ENCODE data around the gene TBC1D24. TPM values are rescaled to one million over a fixed set of nuclear protein-coding genes. Genes with fewer than 3 reads are reported as not detected.

TBC1D24 gene
- total and polyA plus RNA-seq, 9 of the 15 experiments (the other 6 are each of a cell fraction or from before 2014, with no cell fraction given): 1.7 to 22.6 (median 7.2) TPM

GRCh38 chr16:2465653-2466415 lies 9.1 kb upstream of the TBC1D24 start:
- H3K9me1 ChIP-seq (ENCODE audit: control insufficient read depth, insufficient read depth, low read length): peaks cover 3% of the 10 kb centered on the region
- H2AFZ ChIP-seq (ENCODE audit: low read depth, low read length): no peak overlapping the region
- ChIA-PET POLR2A (interaction anchor here (0.6 kb wide), 1 partner anchor 47 kb away, joined by 3 read pairs; no protein-coding TSS in a partner anchor), CTCF (ENCODE audit: low intra/inter-chr PET ratio) (no interaction called here)
- 65% methylated on average over 12 of the region's 12 CpGs for WGBS (ENCODE audit: insufficient coverage, low coverage, missing lambda C conversion rate)
- DNase-seq (ENCODE audit: extremely low read depth in 1 of 4, low spot score in 3 of 4): peak in 1 of 4 experiments; percentile 57
- H3K27ac ChIP-seq (ENCODE audit: extremely low read depth, low read depth, low read length): no peak overlapping the region
- intact Hi-C loops (cut with micrococcal nuclease): loop anchor here (5.0 kb wide), 1 partner anchor 36 kb away; no protein-coding TSS in a partner anchor
- FAIRE-seq: no peak
- H4K20me1 ChIP-seq (replicated peaks; ENCODE audit: control insufficient read depth, insufficient read depth, low read length): 0 out of 2 replicates have a peak, but pooled peaks cover 4% of the 10 kb centered on the region
- H3K4me1 ChIP-seq (replicated peaks in 1 of 2; ENCODE audit: control insufficient read depth in 2 of 2, insufficient read depth in 2 of 2, low read length in 2 of 2): peaks cover 7 to 78% of the 10 kb centered on the region in 2 experiments; a peak in 4 of 5 replicates
- H3K36me3 ChIP-seq (ENCODE audit: control insufficient read depth, insufficient read depth, low read length): peaks cover 22% of the 10 kb centered on the region; the same call in 2 of the 3 replicates
- no TSS peak for BruUV-seq (replicated peaks)
- H3K9ac ChIP-seq (ENCODE audit: insufficient read depth in 1 of 2, low read depth in 2 of 2, low read length in 2 of 2): peak overlapping the region in 1 of 2 experiments; percentile 33; a peak in 1 of 4 replicates
- H3K4me2 ChIP-seq (ENCODE audit: insufficient read depth, low read length): no peak overlapping the region
- no peaks in the 10 kb centered on the region for H3K27me3 ChIP-seq (ENCODE audit: control insufficient read depth in 2 of 2, insufficient read depth in 2 of 2, low read length in 2 of 2)
- peak; percentile 80 for ATAC-seq
- H3K79me2 ChIP-seq (ENCODE audit: control insufficient read depth, insufficient read depth, low read length): peaks cover 5% of the 10 kb centered on the region; the same call in 2 of the 3 replicates
- no peak overlapping the region for H3K4me3 ChIP-seq
- in situ Hi-C loops (cut with MboI): no loop called here
- no peaks in the 10 kb centered on the region for H3K9me3 ChIP-seq (replicated peaks; ENCODE audit: control insufficient read depth, insufficient read depth, low read depth, low read length)
- no peak for TF ChIP-seq TCFL5 (CRISPR knock-in tag; conservative IDR thresholded peaks at IDR 0.05)
- no peak for TF ChIP-seq CLOCK (CRISPR knock-in tag; IDR thresholded peaks at IDR 0.05; ENCODE audit: borderline replicate concordance)
- TF ChIP-seq ILF3 (IDR thresholded peaks at IDR 0.05; ENCODE audit: borderline replicate concordance): no peak
- no peak for TF ChIP-seq TAL1 (IDR thresholded peaks at IDR 0.05)
- TF ChIP-seq CCNT2 (IDR thresholded peaks at IDR 0.05; ENCODE audit: borderline replicate concordance, extremely low read depth, insufficient read length, low read depth, low read length): no peak
- TF ChIP-seq, protein P1, sequence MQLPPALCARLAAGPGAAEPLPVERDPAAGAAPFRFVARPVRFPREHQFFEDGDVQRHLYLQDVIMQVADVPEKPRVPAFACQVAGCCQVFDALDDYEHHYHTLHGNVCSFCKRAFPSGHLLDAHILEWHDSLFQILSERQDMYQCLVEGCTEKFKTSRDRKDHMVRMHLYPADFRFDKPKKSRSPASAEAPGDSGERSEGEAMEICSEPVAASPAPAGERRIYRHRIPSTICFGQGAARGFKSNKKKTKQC (CRISPR knock-in tag; IDR thresholded peaks at IDR 0.05): peak; percentile 47; the same call in 1 of the 2 replicates
- TF ChIP-seq, protein P2, sequence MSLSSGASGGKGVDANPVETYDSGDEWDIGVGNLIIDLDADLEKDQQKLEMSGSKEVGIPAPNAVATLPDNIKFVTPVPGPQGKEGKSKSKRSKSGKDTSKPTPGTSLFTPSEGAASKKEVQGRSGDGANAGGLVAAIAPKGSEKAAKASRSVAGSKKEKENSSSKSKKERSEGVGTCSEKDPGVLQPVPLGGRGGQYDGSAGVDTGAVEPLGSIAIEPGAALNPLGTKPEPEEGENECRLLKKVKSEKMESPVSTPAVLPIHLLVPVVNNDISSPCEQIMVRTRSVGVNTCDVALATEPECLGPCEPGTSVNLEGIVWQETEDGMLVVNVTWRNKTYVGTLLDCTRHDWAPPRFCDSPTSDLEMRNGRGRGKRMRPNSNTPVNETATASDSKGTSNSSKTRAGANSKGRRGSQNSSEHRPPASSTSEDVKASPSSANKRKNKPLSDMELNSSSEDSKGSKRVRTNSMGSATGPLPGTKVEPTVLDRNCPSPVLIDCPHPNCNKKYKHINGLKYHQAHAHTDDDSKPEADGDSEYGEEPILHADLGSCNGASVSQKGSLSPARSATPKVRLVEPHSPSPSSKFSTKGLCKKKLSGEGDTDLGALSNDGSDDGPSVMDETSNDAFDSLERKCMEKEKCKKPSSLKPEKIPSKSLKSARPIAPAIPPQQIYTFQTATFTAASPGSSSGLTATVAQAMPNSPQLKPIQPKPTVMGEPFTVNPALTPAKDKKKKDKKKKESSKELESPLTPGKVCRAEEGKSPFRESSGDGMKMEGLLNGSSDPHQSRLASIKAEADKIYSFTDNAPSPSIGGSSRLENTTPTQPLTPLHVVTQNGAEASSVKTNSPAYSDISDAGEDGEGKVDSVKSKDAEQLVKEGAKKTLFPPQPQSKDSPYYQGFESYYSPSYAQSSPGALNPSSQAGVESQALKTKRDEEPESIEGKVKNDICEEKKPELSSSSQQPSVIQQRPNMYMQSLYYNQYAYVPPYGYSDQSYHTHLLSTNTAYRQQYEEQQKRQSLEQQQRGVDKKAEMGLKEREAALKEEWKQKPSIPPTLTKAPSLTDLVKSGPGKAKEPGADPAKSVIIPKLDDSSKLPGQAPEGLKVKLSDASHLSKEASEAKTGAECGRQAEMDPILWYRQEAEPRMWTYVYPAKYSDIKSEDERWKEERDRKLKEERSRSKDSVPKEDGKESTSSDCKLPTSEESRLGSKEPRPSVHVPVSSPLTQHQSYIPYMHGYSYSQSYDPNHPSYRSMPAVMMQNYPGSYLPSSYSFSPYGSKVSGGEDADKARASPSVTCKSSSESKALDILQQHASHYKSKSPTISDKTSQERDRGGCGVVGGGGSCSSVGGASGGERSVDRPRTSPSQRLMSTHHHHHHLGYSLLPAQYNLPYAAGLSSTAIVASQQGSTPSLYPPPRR (CRISPR knock-in tag; IDR thresholded peaks at IDR 0.05; ENCODE audit: borderline replicate concordance): no peak
- TF ChIP-seq ZNF79 (CRISPR knock-in tag; IDR thresholded peaks at IDR 0.05; ENCODE audit: low read depth): no peak
- TF ChIP-seq ZNF217 (CRISPR knock-in tag; IDR thresholded peaks at IDR 0.05): no peak
- 0 out of 2 replicates have a peak, but pooled peaks have one; percentile 14 for TF ChIP-seq HCFC1 (IDR thresholded peaks at IDR 0.05; ENCODE audit: low read depth, low read length)
- TF ChIP-seq RAD21 (CRISPR knock-in tag; conservative IDR thresholded peaks at IDR 0.05 in 1 of 2, IDR thresholded peaks at IDR 0.05 in 1 of 2): peak in 1 of 2 experiments; percentile 30; a peak in 2 of 4 replicates
- no peak for TF ChIP-seq GATAD2A (IDR thresholded peaks at IDR 0.05)
